Mammary epithelial cell (primary cell): ENCODE data around the gene DIPK1B.
A peak's percentile ranks its signal among the peaks of the same experiment; 100 is the strongest.

ENCODE experiments used
- EZH2 ChIP-seq: IDR thresholded peaks from 2 replicates; pipeline ENCODE4 v1.6.1; 2012; ENCODE audit warnings: low read length, inconsistent platforms, borderline replicate concordance
- TF ChIP-seq, protein P1 (sequence below), 2 donors: IDR thresholded peaks in 1 of 2; conservative IDR thresholded peaks in 1 of 2; 2 replicates each; pipeline ENCODE4 v1.5.1; 2011 to 2012; ENCODE audit warnings: inconsistent platforms in 2 of 2, low read length in 2 of 2, mild to moderate bottlenecking in 2 of 2, control low read depth in 1 of 2, low read depth in 1 of 2; ENCODE audit not compliant: insufficient read depth in 1 of 2; ENCODE audit errors: extremely low read depth in 1 of 2

DNA sequence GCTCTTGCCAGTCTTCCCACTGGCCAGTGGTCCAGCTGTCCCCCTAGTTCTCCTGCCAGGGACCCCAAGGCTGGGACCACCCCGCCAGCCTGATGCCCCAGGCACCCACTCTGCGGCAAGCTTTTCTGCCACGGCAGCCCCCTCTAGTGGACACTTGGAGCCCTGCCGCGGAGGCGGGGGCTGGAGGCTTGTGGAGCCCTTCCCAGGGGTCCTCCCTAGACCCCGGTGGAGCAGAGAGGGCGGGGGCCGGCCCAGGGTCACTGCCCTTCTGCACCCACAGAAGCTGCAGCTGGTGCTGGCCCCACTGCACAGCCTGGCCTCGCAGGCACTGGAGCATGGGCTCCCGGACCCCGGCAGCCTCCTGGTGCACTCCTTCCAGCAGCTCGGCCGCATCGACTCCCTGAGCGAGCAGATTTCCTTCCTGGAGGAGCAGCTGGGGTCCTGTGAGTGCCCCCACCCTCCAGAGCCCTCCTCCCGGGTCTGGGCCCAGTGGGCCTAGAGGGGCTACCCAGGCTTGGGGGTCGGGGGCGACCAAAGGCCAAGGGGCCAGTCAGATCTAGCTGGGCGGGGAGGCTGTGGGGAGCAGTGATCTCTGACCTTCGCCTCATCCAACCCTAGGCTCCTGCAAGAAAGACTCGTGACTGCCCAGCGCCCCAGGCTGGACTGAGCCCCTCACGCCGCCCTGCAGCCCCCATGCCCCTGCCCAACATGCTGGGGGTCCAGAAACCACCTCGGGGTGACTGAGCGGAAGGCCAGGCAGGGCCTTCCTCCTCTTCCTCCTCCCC is 40.5 kb upstream of the DIPK1B start:
- TF ChIP-seq, protein P1, sequence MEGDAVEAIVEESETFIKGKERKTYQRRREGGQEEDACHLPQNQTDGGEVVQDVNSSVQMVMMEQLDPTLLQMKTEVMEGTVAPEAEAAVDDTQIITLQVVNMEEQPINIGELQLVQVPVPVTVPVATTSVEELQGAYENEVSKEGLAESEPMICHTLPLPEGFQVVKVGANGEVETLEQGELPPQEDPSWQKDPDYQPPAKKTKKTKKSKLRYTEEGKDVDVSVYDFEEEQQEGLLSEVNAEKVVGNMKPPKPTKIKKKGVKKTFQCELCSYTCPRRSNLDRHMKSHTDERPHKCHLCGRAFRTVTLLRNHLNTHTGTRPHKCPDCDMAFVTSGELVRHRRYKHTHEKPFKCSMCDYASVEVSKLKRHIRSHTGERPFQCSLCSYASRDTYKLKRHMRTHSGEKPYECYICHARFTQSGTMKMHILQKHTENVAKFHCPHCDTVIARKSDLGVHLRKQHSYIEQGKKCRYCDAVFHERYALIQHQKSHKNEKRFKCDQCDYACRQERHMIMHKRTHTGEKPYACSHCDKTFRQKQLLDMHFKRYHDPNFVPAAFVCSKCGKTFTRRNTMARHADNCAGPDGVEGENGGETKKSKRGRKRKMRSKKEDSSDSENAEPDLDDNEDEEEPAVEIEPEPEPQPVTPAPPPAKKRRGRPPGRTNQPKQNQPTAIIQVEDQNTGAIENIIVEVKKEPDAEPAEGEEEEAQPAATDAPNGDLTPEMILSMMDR (conservative IDR thresholded peaks at IDR 0.05 in 1 of 2, IDR thresholded peaks at IDR 0.05 in 1 of 2; ENCODE audit: extremely low read depth in 1 of 2, insufficient read depth in 1 of 2, low read depth in 1 of 2, low read length in 2 of 2) = peak; percentile 59 to 80
- no peak for TF ChIP-seq EZH2
